SK-N-MC (cell line): ENCODE results near the gene DPH5.

Experiments
- EZH2 ChIP-seq: fragments of 200-600 bp; sonication (generic); IDR thresholded peaks from one replicate; pipeline ENCODE4 v1.6.1; 2017; ENCODE audit warnings: antibody characterized with exemption
- FOXP2 ChIP-seq: optimal IDR thresholded peaks from 2 replicates; pipeline ENCODE3; 2011; ENCODE audit warnings: mild to moderate bottlenecking, moderate library complexity; ENCODE audit not compliant: insufficient read depth; ENCODE audit errors: extremely low read length, control extremely low read depth
- POLR2AphosphoS5 ChIP-seq: IDR thresholded peaks from 2 replicates; pipeline ENCODE4 v1.6.1; 2012; ENCODE audit warnings: mild to moderate bottlenecking, low read depth, low read length, borderline replicate concordance

DNA sequence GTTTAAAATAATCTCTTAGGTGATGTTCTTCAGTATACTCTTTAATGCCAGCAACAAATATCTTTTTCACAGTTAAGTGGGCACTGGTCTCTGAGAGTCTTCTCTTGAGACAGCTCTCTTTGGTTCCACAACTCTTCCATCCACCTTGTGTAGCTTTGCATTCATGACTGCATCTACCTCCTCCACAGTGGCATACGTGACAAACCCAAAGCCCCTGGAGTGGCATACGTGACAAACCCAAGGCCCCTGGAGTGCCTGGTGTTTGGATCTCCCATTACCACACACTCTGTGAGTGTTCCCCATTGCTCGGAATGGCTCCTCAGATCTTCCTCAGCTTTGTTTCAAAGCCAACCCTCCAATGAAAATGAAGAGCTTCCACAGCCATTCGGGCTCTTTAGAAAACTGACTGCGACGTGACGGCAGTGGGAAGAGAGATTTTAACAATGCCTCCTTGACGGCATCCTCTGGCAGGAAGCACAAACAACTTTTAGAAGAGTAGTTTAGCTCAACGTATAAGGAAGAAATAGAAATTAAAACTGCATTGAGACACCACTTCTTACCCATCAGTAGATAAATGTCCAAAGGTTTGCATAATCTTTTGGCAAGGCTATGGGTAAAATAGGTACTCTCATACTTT lies 83.9 kb downstream of the DPH5 start:
- no peak for TF ChIP-seq EZH2
- TF ChIP-seq POLR2AphosphoS5 = no peak
- no peak for TF ChIP-seq FOXP2
